ENCODE data around the gene STXBP2.

The STXBP2 gene

GRCh38 chr19:7614859-7615741 is 21.8 kb upstream of the STXBP2 start:
- DNase-seq: no peak

DNA sequence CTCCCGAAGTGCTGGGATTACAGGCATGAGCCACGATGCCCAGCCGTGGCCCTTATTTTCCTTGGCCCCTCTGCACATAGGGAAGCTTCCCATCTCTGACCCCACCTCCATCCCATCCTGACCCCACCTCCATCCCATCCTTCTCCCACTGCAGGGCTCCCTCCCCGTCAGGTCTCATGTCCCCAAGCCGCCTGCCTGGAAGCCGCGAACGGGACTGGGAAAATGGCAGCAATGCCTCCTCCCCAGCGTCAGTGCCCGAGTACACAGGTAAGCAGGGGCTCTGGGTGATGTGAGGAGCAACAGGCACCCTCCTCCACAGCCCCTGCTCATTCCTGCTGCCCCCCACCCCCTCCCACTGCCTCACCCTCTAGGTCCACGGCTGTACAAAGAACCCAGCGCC is 19.7 kb upstream of the STXBP2 start:
- no peak for DNase-seq

DNA sequence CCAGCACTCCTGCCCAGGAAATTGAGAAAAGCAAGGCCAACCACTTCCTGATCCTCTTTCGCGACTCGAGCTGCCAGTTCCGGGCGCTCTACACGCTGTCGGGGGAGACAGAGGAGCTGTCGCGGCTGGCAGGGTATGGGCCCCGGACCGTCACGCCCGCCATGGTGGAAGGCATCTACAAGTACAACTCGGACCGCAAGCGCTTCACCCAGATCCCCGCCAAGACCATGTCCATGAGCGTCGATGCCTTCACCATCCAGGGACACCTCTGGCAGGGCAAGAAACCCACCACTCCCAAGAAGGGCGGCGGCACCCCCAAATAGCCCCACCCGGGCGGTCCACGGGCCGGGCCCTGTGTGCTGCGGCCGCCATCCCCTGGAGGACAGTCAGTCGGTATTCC is 19.2 kb upstream of the STXBP2 start:
- no peak for DNase-seq

- DNase-seq: no peak
Observed at GRCh38 chr19:7618348-7618747, 18.6 kb upstream of the STXBP2 start.

- no peak for DNase-seq
Observed at GRCh38 chr19:7618771-7619510, 18.0 kb upstream of the STXBP2 start.

DNA sequence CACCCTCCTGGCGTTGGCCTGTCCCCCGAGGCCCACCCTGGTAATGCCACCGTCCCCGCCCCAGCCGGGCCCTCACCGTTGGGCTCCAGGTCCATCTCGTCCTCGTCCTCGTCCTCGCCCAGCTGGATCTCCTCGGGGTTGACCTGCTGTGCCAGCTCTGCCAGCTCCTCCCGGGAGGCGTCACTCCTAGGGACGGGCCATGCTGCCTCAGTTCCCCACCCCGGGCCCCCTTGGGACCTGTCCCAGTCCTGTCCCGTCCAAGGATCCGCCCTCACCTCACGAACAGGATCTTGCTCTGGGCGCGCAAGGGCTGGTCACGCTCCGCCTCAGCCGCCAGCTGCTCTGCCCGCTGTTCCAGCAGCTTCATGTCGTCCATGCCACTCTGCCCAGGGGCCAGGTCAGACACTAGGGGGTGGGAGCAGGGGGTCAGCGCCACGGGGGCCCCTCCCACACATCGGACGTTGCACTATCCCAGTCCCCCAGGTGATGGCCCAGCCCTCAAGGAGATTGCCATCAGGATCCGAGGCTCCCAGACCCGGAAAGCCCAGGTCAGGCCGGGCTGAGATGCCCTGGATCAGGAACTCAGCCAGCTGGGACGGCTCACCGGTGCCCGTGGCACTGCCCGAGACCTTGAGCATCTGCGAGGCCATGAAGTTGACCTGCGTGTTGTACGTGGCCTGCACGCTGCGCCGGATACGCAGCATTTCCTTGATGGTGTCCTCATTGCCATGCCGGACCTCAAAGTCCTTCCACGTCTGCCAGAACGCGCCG is 17.1 kb upstream of the STXBP2 start:
- DNase-seq: no peak

GRCh38 chr19:7620442-7621412 is 16.2 kb upstream of the STXBP2 start:
- no peak for DNase-seq

DNA sequence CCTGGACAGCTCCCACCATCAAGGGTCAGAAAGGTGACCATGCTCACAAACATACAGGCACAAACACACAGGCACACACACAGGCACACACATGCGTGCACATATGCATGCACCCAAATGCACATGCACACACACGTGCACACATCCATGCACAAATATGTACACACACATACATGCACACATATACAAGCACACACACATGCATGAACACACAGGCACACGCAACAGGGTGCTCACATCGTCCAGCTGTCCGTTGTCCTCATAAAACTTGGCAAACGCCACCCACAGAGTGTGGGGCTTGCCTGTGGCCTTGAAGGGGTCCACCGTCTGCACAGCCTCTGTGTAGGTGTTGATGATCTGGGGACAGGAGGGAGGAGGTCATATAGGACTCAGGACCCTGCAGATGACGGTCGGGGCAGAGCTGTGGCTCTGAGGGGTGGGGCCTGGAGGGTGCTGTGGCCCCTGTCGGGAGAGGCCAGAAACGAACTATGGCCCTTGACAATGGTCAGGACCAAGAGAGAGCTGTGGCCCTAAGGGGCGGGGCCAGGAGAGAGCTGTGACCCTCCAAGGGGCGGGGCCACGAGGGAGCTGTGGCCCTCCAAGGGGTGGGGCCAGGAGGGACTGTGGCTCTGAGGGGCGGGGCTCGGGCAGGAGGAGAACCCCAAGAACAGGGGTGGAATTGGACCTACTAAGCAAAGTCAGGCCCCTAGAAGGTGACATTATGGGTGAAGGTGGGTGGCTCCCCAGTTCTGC is 13.8 kb upstream of the STXBP2 start:
- DNase-seq: no peak

DNA sequence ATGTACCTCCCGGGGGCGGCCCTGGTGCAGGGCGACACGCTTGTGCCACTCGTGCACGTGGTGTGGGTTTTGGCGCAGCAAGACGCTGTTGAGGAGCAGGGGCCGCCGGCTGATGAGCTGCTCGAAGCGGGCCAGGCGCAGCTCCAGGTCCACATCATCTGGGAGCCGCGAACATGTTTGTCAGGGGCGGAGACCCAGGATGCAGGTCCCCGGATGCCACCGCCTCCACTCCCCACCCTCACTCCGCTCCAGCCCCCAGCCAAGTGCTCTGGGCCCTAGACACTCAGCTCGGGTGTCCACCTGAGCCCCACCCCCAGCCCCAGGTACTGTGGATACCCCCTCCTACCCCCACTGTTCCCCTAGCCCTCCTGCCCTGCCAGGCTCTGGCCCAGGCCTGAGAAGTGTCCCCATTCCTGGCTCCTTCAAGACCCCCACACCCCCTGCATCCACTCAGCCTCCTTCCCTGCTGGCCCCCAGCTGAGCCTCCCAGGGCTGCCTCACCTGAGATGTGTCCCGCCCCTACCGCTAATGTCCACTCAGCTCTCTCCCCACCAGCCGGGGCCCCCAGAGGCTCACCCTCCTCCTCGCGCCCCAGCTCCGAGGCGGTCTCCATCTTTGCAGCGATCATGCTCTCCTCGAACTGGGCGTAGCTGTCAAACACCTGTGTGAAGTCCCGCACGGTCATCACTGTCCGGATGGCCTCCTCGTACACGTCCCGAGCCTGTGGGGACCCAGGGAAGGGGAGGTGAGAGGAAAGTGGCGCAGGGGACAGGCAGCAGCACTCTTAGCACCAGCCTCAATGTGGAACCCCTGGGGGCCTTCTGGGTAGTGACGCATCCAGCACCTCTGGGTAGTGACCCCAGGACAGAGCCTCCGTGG is 12.9 kb upstream of the STXBP2 start:
- DNase-seq: no peak

DNA sequence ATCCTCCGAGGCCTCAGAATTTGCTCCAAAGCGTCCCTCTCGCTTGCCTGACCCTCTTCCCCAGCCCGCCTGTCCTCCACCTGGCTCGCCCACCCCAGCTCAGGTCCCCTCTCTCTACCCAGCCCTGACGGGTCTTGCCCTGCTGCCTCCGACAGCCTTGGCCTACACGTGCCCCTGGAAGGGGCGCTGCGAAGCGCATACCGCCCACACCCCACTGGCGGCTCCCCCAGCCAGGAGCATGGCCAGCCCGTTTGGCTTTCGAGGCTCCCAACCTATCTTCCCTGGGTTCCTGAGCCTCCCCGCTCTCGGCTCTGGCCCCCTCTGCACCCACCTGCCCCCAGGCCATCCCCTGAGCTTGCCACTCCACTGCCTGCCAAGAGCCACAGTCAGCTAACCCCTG is 12.1 kb upstream of the STXBP2 start:
- DNase-seq: no peak

GRCh38 chr19:7625763-7626372 is 11.0 kb upstream of the STXBP2 start:
- DNase-seq: no peak

DNA sequence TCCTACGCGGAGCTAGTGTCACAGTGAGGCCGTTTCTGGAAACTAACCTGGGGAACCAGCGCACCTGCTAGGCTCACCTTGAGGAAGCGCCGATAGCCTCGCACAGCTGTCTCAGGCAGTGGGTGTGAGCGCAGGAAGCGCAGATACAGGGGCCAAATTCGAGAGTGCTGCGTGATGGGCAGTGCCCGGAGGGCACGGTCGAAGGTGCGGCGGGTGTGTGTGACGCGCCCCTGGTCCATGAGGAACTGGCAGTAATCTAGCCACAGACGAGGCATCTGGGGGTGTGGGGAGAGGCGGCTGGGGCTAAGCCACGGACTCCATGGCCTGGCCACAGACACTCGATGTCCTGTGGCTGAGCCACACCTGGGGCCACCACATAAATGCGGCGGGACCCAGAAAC is 9.7 kb upstream of the STXBP2 start:
- no peak for DNase-seq

DNA sequence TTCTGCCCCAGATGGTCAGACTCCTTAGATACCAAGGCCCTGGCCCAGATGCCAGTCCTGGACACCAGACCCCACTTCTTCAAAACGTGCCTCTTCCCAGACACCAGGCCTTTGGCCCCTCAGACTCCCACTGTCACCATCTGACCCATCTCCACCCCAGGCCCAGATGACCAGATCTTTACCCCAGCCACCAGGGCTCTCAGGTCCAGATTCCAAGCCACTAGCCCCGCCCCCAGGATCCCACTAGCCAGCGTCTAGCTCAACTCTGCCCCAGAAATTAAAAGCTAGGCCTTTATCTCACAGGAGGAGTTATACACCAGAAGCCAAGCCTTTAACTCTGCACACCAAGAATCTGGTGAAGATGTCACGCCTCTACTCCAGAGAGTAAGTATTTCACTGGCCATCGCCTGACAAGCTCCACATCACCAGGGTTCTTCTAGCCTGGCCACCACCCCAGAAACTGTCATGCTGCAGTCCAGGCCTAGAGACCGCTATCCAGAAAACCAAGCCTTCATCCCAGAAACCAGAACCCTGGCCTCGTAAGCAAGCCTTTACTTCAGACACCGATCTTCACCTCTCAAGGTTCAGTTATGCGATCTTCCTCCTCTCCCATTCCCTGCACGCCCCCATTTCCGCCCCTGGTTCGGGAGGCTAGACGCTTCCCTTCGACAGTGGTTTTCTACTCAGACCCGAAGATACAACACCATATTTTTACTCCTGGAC is 8.2 kb upstream of the STXBP2 start:
- no peak for DNase-seq

DNA sequence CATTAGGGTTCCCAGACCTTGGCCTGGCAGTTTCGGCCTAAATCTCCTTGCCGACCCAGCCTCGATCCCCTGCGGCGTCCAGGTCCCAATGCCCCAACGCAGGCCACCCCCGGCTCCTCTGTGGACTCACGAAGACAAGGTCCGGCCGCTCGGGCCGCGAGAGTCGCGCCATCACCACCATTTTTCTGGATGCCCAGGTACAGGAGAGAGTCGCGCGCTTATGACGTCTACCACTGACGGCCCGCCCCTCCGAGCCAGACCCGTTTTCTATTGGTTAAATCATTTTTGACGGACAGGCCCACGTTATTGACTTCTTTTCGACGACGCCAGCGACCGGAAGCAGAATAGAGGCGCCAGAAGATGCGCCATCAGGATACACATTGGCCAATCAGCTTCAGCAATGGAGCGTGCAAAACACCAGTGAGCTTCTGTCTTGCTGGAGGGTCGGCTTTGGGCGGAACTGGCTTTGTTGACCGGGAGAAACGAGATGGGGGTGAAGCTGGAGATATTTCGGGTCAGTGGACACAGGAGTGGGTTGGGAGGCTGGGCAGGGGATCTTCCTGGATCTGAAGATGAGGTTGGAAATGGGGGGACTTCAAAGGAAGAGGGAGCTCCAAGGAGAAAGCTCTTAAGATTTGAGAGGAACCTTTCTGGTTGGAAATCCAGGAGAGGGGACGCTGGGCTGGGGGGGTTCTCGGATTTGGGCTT is 7.4 kb upstream of the STXBP2 start, which contains the start of the genes PET100 and XAB2:
PET100 (plus strand) TSS at position 447 of the 708 bp plus-strand sequence; CDS start at position 488, 41 bp downstream.
XAB2 (minus strand) TSS at position 199 of the 708 bp plus-strand sequence; CDS start at position 181, 18 bp downstream.
- DNase-seq: peak; percentile 95

- DNase-seq: no peak
Observed at GRCh38 chr19:7631577-7631976, 5.3 kb upstream of the STXBP2 start.

- no peak for DNase-seq
Observed at GRCh38 chr19:7632340-7633203, 4.3 kb upstream of the STXBP2 start.

DNA sequence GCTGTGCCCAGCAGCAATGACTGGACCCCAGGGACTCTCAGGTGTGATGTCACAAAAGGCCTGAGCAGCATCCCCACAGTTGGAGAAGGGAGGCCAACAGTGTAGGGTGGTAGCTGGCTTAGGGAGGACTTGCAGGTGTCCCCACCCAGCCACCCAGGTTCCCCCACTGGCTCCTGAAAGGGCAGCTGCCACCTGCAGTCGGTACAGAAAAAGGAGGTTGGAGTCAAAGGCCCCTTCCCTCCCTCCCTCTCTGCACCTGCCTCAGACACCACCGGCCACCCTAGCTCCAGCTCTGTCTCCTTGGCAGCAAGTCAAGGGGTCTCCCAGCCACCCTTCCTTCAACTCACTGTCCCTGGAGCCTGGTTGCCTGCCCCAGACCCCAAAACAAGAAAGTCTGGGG is 3.2 kb upstream of the STXBP2 start, which contains the start of gene PCP2:
PCP2 (minus strand) TSS at position 22 of the 400 bp plus-strand sequence. CDS start 262 bp downstream, outside the sequence.
- no peak for DNase-seq
